K562 (cell line): ENCODE data around the gene E2F1. TPM values are rescaled to one million over a fixed set of nuclear protein-coding genes. Genes with fewer than 3 reads are reported as not detected.

Source experiments
- CTCFL ChIP-seq: IDR thresholded peaks from 2 replicates; pipeline ENCODE4 v1.6.1; 2011; ENCODE audit warnings: borderline replicate concordance, low read depth, mild to moderate bottlenecking, moderate library complexity, low read length; ENCODE audit not compliant: insufficient read depth, poor library complexity, severe bottlenecking
- ERF ChIP-seq: fragments of 450-650 bp; formaldehyde crosslinking; IDR thresholded peaks from 2 replicates; pipeline ENCODE4 v1.4.0; 2020; ENCODE audit warnings: mild to moderate bottlenecking, mixed read lengths
- HBP1 ChIP-seq: fragments of 450-650 bp; formaldehyde crosslinking; IDR thresholded peaks from 2 replicates; pipeline ENCODE4 v1.4.0; 2022; ENCODE audit warnings: missing genetic modification characterization
- HDAC2 ChIP-seq: fragments of 450-650 bp; IDR thresholded peaks from 2 replicates; pipeline ENCODE4 v1.6.1; 2016; ENCODE audit warnings: mild to moderate bottlenecking
- MAX ChIP-seq: sonication (generic); formaldehyde crosslinking; IDR thresholded peaks from 2 replicates; pipeline ENCODE4 v1.9.0; 2022; ENCODE audit warnings: mild to moderate bottlenecking, missing genetic modification reagents
- MYBL2 ChIP-seq, 2 experiments: fragments of 450-650 bp in 1 of 2; sonication (generic) in 1 of 2; formaldehyde crosslinking in 1 of 2; IDR thresholded peaks; 2 replicates each; pipeline versions ENCODE4 v1.6.1 to v1.8.1; 2017 to 2022; ENCODE audit warnings: borderline replicate concordance in 1 of 2, inconsistent platforms in 1 of 2, low read depth in 1 of 2, mild to moderate bottlenecking in 1 of 2, missing genetic modification reagents in 1 of 2, moderate library complexity in 1 of 2
- PCBP1 ChIP-seq: fragments of 200-400 bp; formaldehyde crosslinking; IDR thresholded peaks from 2 replicates; pipeline ENCODE4 v1.6.1; 2018; ENCODE audit warnings: mild to moderate bottlenecking, low read depth, low read length; ENCODE audit not compliant: poor library complexity, severe bottlenecking
- SMC3 ChIP-seq: conservative IDR thresholded peaks from 2 replicates; pipeline ENCODE4 v1.6.1; 2011; ENCODE audit warnings: low read depth, low read length, improper control_type of control experiment; ENCODE audit not compliant: insufficient read depth
- SOX6 ChIP-seq: fragments of 450-650 bp; IDR thresholded peaks from 2 replicates; pipeline ENCODE4 v1.6.1; 2014; ENCODE audit warnings: mild to moderate bottlenecking
- SRSF1 ChIP-seq: fragments of 200-400 bp; formaldehyde crosslinking; IDR thresholded peaks from 2 replicates; pipeline ENCODE4 v1.6.1; 2017; ENCODE audit warnings: mild to moderate bottlenecking, low read depth, low read length, moderate library complexity
- U2AF1 ChIP-seq: fragments of 200-400 bp; formaldehyde crosslinking; optimal IDR thresholded peaks from 2 replicates; pipeline ENCODE3; 2017; ENCODE audit warnings: mild to moderate bottlenecking, low read depth, low read length, moderate library complexity
- U2AF2 ChIP-seq: fragments of 200-400 bp; formaldehyde crosslinking; optimal IDR thresholded peaks from 2 replicates; pipeline ENCODE3; 2017; ENCODE audit warnings: low read depth, mild to moderate bottlenecking, low read length
- ZBTB1 ChIP-seq: sonication (generic); formaldehyde crosslinking; IDR thresholded peaks from 2 replicates; pipeline ENCODE4 v1.8.1; 2023; ENCODE audit warnings: missing genetic modification reagents, low read depth, mild to moderate bottlenecking, borderline replicate concordance
- ZNF431 ChIP-seq: sonication (generic); formaldehyde crosslinking; IDR thresholded peaks from 2 replicates; pipeline ENCODE4 v1.8.0; 2022; ENCODE audit warnings: mild to moderate bottlenecking, missing genetic modification reagents
- polyA plus RNA-seq, 8 experiments: library from polyadenylated mRNA; depleted of rRNA in 4 of 8; stranded (reverse) in 5 of 8; unstranded in 3 of 8; fragments of >200 nt; fragmentation: Nextera tagmentation in 2 of 8; fragmentation: Illumina TruSeq in 1 of 8; extraction: Ambion mirVana in 2 of 8; extraction: Trizol in 1 of 8; gene quantifications; 2 replicates each; pipeline versions ENCODE4 v1.2.1 to v1.2.3, GENCODE V29; 2011 to 2014; ENCODE audit warnings: inconsistent platforms in 1 of 8, missing spikeins in 1 of 8
- total RNA-seq, 7 experiments: library from RNA; depleted of rRNA in 6 of 7; stranded (reverse); fragments of >200 nt in 6 of 7; fragmentation: Illumina TruSeq in 2 of 7; extraction: Trizol in 2 of 7; gene quantifications; 2 replicates each; pipeline versions ENCODE4 v1.2.1 to v1.2.3, GENCODE V29; 2011 to 2021; ENCODE audit warnings: low replicate concordance in 1 of 7
- TF ChIP-seq, protein P1 (sequence below): sonication (generic); formaldehyde crosslinking; IDR thresholded peaks from 2 replicates; pipeline ENCODE4 v1.8.0; 2022; ENCODE audit warnings: missing genetic modification reagents, mild to moderate bottlenecking, borderline replicate concordance
- TF ChIP-seq, protein P2 (sequence below): fragments of 250-450 bp; sonication (Bioruptor Pico); IDR thresholded peaks from 2 replicates; pipeline ENCODE4 v1.5.0; 2021; ENCODE audit warnings: mild to moderate bottlenecking, moderate library complexity

E2F1 gene
- total and polyA plus RNA-seq, 9 of the 15 experiments (the other 6 are each of a cell fraction or from before 2014, with no cell fraction given), result 0.14 to 30.6 (median 13.1) TPM

DNA sequence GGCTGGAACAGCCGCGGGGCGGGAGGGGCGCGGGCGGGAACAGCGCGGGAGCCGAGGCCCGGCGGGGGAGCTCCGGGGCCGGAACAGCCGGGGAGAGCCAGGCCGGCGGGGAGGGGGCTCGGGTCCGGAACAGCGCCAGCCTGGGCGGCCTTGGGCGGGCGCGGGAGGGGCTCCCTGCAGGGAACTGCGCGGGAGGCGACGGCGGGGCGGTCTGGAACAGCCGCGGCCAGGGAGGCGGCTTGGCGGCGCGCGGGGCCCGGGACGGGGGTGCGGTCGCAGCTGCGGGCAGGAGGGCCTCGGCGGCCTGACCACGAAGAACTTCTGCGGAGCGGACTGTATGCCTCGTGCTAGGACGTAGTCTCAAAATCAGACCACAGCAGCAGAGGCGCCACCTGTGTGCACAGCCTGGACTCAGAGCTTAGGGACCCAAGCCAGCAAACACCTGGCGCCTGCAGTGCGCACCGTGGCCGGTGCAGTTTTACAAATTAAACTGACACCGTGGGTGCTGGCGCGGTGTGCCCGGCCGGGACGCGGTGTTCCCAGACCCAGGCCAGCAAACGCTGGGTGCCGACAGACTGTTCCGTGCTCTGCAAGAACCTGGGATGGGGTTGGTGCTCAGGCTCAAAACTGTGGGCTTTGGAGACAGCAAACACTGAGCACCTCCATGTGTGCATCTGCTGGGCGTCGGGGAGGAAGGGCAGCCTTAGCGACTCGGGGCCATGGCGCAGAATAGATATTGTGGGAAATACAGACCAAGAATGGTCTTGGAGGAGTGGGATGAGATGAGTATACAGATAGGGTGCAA lies 46.2 kb upstream of the E2F1 start (continued):
- TF ChIP-seq, protein P1, sequence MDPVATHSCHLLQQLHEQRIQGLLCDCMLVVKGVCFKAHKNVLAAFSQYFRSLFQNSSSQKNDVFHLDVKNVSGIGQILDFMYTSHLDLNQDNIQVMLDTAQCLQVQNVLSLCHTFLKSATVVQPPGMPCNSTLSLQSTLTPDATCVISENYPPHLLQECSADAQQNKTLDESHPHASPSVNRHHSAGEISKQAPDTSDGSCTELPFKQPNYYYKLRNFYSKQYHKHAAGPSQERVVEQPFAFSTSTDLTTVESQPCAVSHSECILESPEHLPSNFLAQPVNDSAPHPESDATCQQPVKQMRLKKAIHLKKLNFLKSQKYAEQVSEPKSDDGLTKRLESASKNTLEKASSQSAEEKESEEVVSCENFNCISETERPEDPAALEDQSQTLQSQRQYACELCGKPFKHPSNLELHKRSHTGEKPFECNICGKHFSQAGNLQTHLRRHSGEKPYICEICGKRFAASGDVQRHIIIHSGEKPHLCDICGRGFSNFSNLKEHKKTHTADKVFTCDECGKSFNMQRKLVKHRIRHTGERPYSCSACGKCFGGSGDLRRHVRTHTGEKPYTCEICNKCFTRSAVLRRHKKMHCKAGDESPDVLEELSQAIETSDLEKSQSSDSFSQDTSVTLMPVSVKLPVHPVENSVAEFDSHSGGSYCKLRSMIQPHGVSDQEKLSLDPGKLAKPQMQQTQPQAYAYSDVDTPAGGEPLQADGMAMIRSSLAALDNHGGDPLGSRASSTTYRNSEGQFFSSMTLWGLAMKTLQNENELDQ, result no peak
- TF ChIP-seq MYBL2 (IDR thresholded peaks at IDR 0.05; ENCODE audit: low read depth) (no peak), MYBL2 (CRISPR knock-in tag; IDR thresholded peaks at IDR 0.05; ENCODE audit: borderline replicate concordance) (no peak), SMC3 (peak; percentile 4; the same call in 1 of the 2 replicates), HDAC2 (no peak), U2AF2 (no peak), ERF (CRISPR knock-in tag) (no peak), MAX (CRISPR knock-in tag) (peak; percentile 73), ZNF431 (peak; percentile 43; the same call in 1 of the 2 replicates), SOX6 (no peak), HBP1 (CRISPR knock-in tag) (no peak), PCBP1 (peak; percentile 85), U2AF1 (peak; percentile 33), ZBTB1 (CRISPR knock-in tag) (peak; percentile 98), CTCFL (peak; percentile 47), SRSF1 (peak; percentile 99)
- TF ChIP-seq, protein P2, sequence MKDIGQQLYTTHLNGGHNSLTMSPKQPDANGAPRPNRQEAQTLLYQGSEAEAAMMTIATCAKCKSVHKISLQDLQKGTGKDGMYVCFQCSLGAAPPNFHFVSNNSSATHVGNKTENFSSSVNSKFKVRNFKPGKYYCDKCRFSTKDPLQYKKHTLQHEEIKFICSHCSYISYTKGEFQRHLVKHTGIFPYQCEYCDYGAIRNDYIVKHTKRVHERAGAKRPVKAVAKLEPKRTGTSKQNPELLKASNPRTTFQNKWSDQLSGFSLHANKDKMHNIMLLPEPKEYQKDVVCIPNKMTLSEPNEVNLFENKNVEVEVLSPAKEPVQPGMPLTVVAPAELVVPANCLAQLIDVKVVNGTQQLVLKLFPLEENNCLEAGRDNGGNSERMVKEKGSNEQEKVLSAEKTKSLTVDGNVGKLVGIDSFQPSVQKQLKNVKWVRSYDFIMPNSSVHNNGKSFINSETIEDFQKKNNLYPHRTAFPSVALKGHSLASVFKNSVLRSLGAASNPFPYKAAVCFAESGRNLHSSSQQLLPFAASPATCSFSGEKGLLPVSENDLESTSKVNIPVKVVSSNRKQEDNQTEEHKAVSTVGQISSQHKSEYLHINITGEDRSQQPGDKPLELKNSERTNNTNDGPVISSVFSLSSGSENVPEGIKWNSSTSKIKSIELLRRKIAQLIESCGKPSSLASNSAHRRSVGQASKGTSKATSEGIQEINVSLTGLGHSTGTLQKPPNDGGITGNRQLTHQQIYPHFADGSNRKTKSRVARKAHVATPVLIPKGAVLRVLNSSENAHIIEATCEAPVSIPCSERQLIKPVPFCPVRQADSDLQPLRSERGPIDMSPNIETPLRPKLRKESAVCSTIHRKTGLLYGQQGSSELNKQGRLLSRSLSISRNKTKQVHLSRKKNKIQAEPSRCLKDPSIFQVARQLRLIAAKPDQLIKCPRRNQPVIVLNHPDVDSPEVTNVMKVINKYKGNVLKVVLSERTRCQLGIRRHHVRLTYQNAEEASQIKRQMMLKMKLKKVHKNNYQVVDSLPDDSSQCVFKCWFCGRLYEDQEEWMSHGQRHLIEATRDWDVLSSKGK (CRISPR knock-in tag), result no peak
